Parathyroid adenoma (tissue), 2 donors: Measurements from ENCODE around the gene LRBA.

ENCODE experiments used
- H2AFZ ChIP-seq: fragments of 300-600 bp; sonication (generic); one replicate; pipeline ENCODE4 v1.7.0; 2017; ENCODE audit warnings: antibody characterized with exemption, mild to moderate bottlenecking
- H3K27ac ChIP-seq: fragments of 300-600 bp; sonication (generic); one replicate; pipeline ENCODE4 v1.7.0; 2017
- H3K27me3 ChIP-seq: fragments of 300-600 bp; sonication (generic); one replicate; pipeline ENCODE4 v1.7.0; 2017; ENCODE audit warnings: low read length; ENCODE audit not compliant: control insufficient read depth, insufficient read depth
- H3K36me3 ChIP-seq: fragments of 300-600 bp; sonication (generic); one replicate; pipeline ENCODE4 v1.7.0; 2017; ENCODE audit warnings: low read length; ENCODE audit not compliant: control insufficient read depth, insufficient read depth
- H3K4me1 ChIP-seq: fragments of 300-600 bp; sonication (generic); one replicate; pipeline ENCODE4 v1.7.0; 2017; ENCODE audit warnings: control low read depth
- H3K4me2 ChIP-seq: fragments of 300-600 bp; sonication (generic); one replicate; pipeline ENCODE4 v1.7.0; 2017; ENCODE audit warnings: low read length
- H3K4me3 ChIP-seq: fragments of 300-600 bp; sonication (generic); one replicate; pipeline ENCODE4 v1.7.0; 2017; ENCODE audit warnings: low read depth, low read length
- H3K79me2 ChIP-seq: fragments of 300-600 bp; sonication (generic); one replicate; pipeline ENCODE4 v1.7.0; 2017; ENCODE audit warnings: control low read depth
- H3K9ac ChIP-seq: fragments of 300-600 bp; sonication (generic); one replicate; pipeline ENCODE4 v1.7.0; 2017; ENCODE audit warnings: mild to moderate bottlenecking
- H3K9me3 ChIP-seq: fragments of 300-600 bp; sonication (generic); one replicate; pipeline ENCODE4 v1.7.0; 2017; ENCODE audit warnings: low read length; ENCODE audit not compliant: control insufficient read depth
- TF ChIP-seq, protein P1 (sequence below): fragments of 300-600 bp; sonication (generic); IDR thresholded peaks from one replicate; pipeline ENCODE4 v1.7.0; 2017; ENCODE audit warnings: antibody characterized with exemption, mild to moderate bottlenecking
- donor health status: primary hyperparathyroidism.

Gene LRBA

DNA sequence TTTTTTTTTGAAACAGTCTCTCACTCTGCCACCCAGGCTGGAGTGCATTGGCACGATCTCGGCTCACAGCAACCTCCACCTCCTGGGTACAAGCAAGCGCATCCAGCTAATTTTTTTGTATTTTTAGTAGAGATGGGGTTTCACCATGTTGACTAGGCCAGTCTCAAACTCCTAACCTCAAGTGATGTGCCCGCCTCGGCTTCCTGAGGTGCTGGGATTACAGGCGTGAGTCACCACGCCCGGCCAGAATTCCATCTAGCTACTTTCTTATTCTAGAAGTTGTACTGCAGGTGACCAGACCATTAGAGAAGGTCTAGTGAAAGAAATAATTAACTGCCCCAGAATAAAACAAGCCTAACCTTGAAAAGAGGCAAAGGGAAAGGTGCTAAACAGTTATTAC, 2.3 kb downstream of the LRBA start:
- Histone ChIP-seq H3K4me1 (no peaks in the 10 kb centered on the region), H3K27ac (no peak overlapping the region), H3K36me3 (no peaks in the 10 kb centered on the region), H3K9ac (no peak overlapping the region), H3K4me3 (peak overlapping the region; percentile 34), H3K27me3 (no peaks in the 10 kb centered on the region), H2AFZ (no peak overlapping the region), H3K79me2 (no peaks in the 10 kb centered on the region), H3K4me2 (peak overlapping the region; percentile 97), H3K9me3 (no peaks in the 10 kb centered on the region)
- TF ChIP-seq, protein P1, sequence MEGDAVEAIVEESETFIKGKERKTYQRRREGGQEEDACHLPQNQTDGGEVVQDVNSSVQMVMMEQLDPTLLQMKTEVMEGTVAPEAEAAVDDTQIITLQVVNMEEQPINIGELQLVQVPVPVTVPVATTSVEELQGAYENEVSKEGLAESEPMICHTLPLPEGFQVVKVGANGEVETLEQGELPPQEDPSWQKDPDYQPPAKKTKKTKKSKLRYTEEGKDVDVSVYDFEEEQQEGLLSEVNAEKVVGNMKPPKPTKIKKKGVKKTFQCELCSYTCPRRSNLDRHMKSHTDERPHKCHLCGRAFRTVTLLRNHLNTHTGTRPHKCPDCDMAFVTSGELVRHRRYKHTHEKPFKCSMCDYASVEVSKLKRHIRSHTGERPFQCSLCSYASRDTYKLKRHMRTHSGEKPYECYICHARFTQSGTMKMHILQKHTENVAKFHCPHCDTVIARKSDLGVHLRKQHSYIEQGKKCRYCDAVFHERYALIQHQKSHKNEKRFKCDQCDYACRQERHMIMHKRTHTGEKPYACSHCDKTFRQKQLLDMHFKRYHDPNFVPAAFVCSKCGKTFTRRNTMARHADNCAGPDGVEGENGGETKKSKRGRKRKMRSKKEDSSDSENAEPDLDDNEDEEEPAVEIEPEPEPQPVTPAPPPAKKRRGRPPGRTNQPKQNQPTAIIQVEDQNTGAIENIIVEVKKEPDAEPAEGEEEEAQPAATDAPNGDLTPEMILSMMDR, result no peak

DNA sequence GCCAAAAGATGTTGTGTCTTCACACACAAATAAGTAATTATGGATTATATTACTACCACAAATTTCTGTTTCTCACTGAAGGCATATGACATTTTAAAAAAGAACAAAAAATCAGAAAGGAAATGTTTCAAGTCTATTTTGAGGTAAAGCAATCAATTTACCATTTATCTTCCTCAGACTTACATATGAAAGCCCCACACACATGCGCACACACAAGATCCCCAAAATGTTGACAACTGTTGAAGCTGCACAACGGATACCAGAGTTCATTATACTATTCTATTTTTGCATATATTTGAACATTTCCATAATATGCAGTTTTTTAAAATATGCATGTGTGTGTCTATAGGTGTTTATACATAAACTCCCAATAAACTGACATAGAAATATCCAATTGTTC, 2.7 kb downstream of the LRBA start:
- no peak overlapping the region for H3K4me3 ChIP-seq

GRCh38 chr4:151004222-151004621, 10.9 kb downstream of the LRBA start:
- Histone ChIP-seq H3K79me2 (peaks cover 8% of the 10 kb centered on the region), H3K4me1 (no peaks in the 10 kb centered on the region), H3K9ac (no peak overlapping the region), H3K4me2 (no peak overlapping the region), H3K36me3 (no peaks in the 10 kb centered on the region), H3K27me3 (no peaks in the 10 kb centered on the region), H3K4me3 (no peak overlapping the region), H2AFZ (no peak overlapping the region), H3K9me3 (no peaks in the 10 kb centered on the region), H3K27ac (no peak overlapping the region)
- TF ChIP-seq, protein P1, result no peak

More for the DNA sequence above, 2.7 kb downstream of the LRBA start:
- Histone ChIP-seq H3K27me3 (no peaks in the 10 kb centered on the region), H3K79me2 (no peaks in the 10 kb centered on the region), H3K9ac (no peak overlapping the region), H3K9me3 (no peaks in the 10 kb centered on the region), H2AFZ (no peak overlapping the region), H3K36me3 (no peaks in the 10 kb centered on the region), H3K4me2 (no peak overlapping the region), H3K4me1 (no peaks in the 10 kb centered on the region), H3K27ac (no peak overlapping the region)
- TF ChIP-seq, protein P1, result no peak

DNA sequence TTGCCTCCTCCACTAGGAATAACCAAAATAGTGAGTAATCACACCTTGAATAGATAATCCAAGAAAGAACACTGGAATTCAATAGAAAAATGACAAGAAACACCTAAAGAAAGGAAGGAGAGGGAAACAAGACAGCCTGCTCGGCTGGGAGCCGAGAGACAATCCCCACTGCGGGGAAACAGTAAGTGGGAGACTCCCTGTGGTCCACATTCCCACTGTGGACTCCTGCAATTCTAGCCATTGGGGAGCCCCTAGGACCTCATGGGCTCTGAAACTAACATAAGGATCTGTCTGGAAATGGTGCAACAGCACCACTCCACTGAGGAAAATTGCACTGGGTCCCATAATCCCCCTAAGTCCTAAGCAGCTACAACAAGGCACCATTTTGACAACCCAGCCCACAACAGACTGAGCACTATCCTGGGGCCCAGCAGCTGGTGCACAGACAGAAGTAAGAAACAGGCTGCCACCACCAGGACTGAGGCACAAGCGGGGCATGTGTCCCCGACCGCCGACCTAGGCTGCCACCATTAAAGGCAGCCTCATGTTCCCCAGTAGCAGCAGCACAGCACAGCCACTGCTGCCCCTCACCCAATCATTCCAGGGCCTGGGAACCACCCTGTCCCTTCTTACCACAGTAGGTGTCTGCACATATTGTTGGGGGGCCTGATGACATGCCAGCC, 14.2 kb downstream of the LRBA start:
- no peaks in the 10 kb centered on the region for H3K9me3 ChIP-seq
- H3K4me1 ChIP-seq, result no peaks in the 10 kb centered on the region
- no peak overlapping the region for H3K9ac ChIP-seq
- TF ChIP-seq, protein P1, result no peak
- H3K27ac ChIP-seq, result no peak overlapping the region
- no peak overlapping the region for H3K4me3 ChIP-seq
- H3K79me2 ChIP-seq, result peaks cover 13% of the 10 kb centered on the region
- H3K36me3 ChIP-seq, result no peaks in the 10 kb centered on the region
- no peak overlapping the region for H3K4me2 ChIP-seq
- H3K27me3 ChIP-seq, result no peaks in the 10 kb centered on the region
- no peak overlapping the region for H2AFZ ChIP-seq

DNA sequence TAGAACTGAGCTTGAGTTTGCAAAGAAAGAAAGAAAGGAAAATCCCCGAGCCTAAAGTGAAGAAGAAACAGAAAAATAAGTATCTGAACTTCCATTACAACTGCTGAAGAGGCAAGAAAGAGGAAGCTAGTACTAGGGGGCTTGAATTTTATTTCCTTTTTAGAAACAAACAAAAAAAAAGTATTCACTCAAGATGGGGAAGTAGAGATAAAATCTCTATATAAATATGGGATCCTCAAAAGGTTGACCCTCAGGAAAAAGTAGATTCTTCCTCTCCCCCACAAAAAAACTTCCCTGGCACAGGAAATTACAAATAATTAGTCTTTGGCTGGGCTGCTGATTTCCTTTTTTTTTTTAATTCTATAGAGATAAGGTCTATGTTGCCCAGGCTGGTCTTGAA, 16.0 kb downstream of the LRBA start:
- H2AFZ ChIP-seq, result no peak overlapping the region
- peaks cover 11% of the 10 kb centered on the region for H3K79me2 ChIP-seq
- H3K36me3 ChIP-seq, result no peaks in the 10 kb centered on the region
- no peak overlapping the region for H3K27ac ChIP-seq
- H3K4me1 ChIP-seq, result no peaks in the 10 kb centered on the region
- no peak overlapping the region for H3K9ac ChIP-seq
- no peak overlapping the region for H3K4me2 ChIP-seq
- H3K9me3 ChIP-seq, result no peaks in the 10 kb centered on the region
- H3K27me3 ChIP-seq, result no peaks in the 10 kb centered on the region
- TF ChIP-seq, protein P1, result no peak
- no peak overlapping the region for H3K4me3 ChIP-seq
